ENCODE results near the gene PPFIA4.

PPFIA4 gene

DNA sequence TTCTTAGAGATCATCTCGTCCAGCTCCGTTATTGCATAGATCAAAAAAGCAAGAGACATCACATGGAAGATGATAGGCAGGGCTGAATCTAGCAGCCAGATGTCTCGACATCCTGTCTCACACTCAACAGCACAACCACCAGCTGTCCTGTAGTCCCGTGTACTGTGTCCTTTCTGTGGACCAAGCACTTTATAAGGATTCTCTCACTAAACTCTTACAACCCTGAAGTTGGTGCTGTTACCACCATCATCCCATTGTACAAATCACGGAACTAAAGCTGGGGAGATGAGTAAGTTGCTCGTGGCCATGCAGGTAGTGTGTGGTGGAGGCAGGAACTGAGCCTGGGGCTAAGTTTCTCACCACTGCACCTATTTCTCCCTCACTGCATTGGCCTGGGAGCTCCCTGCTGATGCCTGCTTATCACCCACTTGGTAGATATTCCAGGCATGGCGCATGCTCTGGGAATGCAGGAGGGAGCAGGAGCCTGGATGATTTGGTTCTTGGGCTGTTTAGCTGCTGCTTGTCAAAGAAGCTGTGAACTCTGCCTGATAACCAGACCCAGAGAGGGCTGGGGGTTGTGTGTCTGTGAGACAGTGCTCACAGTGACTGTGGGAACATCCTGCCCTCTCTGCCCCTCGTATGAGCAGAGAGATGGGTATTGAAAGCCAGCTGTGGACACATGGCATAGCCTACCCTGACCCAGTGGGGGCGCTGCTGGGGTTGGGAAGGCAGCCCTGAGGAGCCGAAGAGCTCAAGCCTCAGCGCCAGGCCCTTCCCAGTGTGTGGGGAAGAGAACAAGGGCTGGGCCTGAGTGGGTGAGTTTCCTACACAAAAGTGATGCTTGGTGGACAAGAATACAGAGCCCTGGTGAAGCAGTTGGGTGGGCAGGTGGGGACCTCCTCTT is 13.6 kb downstream of the PPFIA4 start:
- no peak overlapping the region for H3K27ac ChIP-seq
- TF ChIP-seq CTCF (IDR thresholded peaks at IDR 0.05): peak; percentile 55
- no peak for TF ChIP-seq ZFX (IDR thresholded peaks at IDR 0.05; ENCODE audit: borderline replicate concordance)

GRCh38 chr1:203040513-203041275 is 14.4 kb downstream of the PPFIA4 start:
- H3K27ac ChIP-seq: no peak overlapping the region

DNA sequence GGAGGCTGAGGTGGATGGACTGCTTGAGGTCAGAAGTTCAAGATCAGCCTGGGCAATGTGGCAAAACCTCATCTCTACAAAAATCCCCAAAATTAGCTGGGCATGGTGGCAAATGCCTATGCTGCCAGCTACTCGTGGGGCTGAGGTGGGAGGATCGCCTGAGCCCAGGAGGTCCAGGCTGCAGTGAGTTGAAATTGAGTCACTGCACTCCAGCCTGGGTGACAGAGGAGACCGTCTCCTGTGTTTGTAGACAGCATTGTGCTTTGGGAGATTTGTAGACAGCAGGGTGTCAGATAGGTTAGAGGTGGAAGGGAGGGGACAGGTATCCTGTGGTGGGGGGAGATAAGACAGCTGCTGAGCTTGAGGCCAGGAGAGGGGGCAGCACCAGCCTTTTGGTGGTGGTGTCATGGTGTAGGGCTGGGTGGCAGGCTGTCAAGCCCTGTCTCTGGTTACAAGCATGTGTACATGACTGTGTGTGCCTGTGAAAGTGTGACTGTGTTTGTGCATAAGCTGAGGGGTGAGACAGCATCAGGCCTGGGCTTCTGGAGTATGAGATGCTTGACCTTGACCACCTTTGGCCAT is 15.2 kb downstream of the PPFIA4 start:
- no peak overlapping the region for H3K27ac ChIP-seq
- TF ChIP-seq ZFX (IDR thresholded peaks at IDR 0.05; ENCODE audit: borderline replicate concordance) (no peak), CTCF (IDR thresholded peaks at IDR 0.05) (no peak)

More at GRCh38 chr1:203040513-203041275, 14.4 kb downstream of the PPFIA4 start:
- TF ChIP-seq ZFX (IDR thresholded peaks at IDR 0.05; ENCODE audit: borderline replicate concordance) (no peak), CTCF (IDR thresholded peaks at IDR 0.05) (no peak)

DNA sequence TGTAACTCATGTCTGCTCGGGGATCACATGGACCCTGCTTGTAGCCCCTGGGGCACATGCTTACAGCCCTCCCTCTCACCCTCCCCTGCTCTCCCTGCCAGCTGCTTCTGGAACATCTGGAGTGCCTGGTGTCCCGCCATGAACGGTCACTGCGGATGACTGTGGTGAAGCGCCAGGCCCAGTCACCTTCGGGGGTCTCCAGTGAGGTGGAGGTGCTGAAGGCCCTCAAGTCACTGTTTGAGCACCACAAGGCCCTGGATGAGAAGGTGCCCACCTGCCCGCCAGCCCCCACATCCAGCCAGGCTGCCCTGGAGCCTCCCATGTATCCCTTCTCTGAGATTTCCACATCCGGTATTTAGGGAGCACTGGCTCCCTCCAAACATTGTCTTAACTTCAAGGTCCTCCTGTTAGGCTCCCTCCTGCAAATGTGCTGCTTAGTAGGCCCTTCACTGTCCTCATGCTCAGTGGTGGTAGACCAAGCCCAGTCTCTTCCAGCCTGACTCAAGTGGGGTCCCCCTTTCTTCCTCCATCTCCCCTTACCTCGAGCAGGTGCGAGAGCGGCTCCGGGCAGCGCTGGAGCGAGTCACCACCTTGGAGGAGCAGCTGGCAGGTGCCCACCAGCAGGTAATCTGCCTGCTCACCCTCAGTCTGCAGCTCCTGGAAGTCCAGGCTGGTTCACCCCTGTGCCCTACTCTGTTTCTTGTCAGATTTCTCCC is 17.7 kb downstream of the PPFIA4 start:
- TF ChIP-seq ZFX (IDR thresholded peaks at IDR 0.05; ENCODE audit: borderline replicate concordance) (no peak), CTCF (IDR thresholded peaks at IDR 0.05) (no peak)
- no peak overlapping the region for H3K27ac ChIP-seq

- no peak for TF ChIP-seq ZFX (IDR thresholded peaks at IDR 0.05; ENCODE audit: borderline replicate concordance)
Measured at GRCh38 chr1:203044546-203045250, 18.4 kb downstream of the PPFIA4 start.

DNA sequence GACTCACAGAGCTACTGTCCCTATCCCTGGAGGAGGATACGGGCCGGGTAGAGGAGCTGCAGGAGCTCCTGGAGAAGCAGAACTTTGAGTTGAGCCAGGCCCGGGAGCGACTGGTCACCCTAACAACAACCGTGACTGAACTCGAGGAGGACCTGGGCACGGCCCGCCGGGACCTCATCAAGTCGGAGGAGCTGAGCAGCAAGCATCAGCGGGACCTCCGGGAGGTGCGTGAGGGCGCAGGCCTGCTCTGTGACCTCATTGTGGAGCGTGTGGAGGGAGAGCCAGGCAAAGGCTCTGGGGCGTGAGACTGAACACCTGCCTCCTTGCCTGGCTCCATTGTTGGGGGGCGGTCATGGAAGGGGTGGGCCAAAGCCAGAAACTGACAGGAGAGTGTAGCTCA is 19.0 kb downstream of the PPFIA4 start:
- no peak for TF ChIP-seq CTCF (IDR thresholded peaks at IDR 0.05)
- no peak overlapping the region for H3K27ac ChIP-seq

More at GRCh38 chr1:203044546-203045250, 18.4 kb downstream of the PPFIA4 start:
- H3K27ac ChIP-seq: no peak overlapping the region

Measured in 22Rv1 (cell line).